NT2/D1 (cell line): ENCODE results near the gene MRPL55.

Experiments used
- DNase-seq: peaks from one replicate; pipeline ENCODE4 v3.0.0-alpha.2; 2011; ENCODE audit warnings: low read depth, low spot score
- H3K27me3 ChIP-seq: 2 replicates; pipeline ENCODE4 v1.6.0; 2011; ENCODE audit warnings: mild to moderate bottlenecking; ENCODE audit not compliant: insufficient read length, insufficient read depth
- H3K36me3 ChIP-seq: 2 replicates; pipeline ENCODE4 v1.6.1; 2011; ENCODE audit warnings: mild to moderate bottlenecking, low read length, mixed read lengths; ENCODE audit not compliant: insufficient read depth, insufficient read length
- H3K4me1 ChIP-seq: 2 replicates; pipeline ENCODE4 v1.5.1; 2011; ENCODE audit not compliant: insufficient read depth, insufficient read length
- H3K4me3 ChIP-seq: 2 replicates; pipeline ENCODE4 v1.5.1; 2011; ENCODE audit warnings: low read depth; ENCODE audit not compliant: insufficient read length
- H3K9ac ChIP-seq: 2 replicates; pipeline ENCODE4 v1.6.0; 2011; ENCODE audit warnings: low read depth; ENCODE audit not compliant: insufficient read length
- H3K9me3 ChIP-seq: 2 replicates; pipeline ENCODE4 v1.5.1; 2011; ENCODE audit warnings: mild to moderate bottlenecking, low read length; ENCODE audit not compliant: insufficient read depth
- SUZ12 ChIP-seq: IDR thresholded peaks from 2 replicates; pipeline ENCODE4 v1.6.1; 2011; ENCODE audit not compliant: insufficient read length, insufficient read depth; ENCODE audit errors: extremely low read depth
- YY1 ChIP-seq: IDR thresholded peaks from 2 replicates; pipeline ENCODE4 v1.6.1; 2011; ENCODE audit not compliant: insufficient read length, insufficient read depth
- ZNF274 ChIP-seq: IDR thresholded peaks from 2 replicates; pipeline ENCODE4 v1.6.1; 2011; ENCODE audit warnings: mild to moderate bottlenecking, low read depth, low read length

The MRPL55 gene

GRCh38 chr1:228154670-228155571 is 45.8 kb upstream of the MRPL55 start:
- H3K4me1 ChIP-seq: peaks cover 26% of the 10 kb centered on the region
- H3K9ac ChIP-seq: no peak overlapping the region
- no peak overlapping the region for H3K4me3 ChIP-seq

GRCh38 chr1:228154021-228154669 is 45.0 kb upstream of the MRPL55 start:
- Histone ChIP-seq H3K27me3 (no peaks in the 10 kb centered on the region), H3K9me3 (no peaks in the 10 kb centered on the region), H3K4me3 (no peak overlapping the region), H3K9ac (no peak overlapping the region), H3K36me3 (peaks cover 14% of the 10 kb centered on the region), H3K4me1 (peaks cover 32% of the 10 kb centered on the region)
- TF ChIP-seq SUZ12: no peak
- no peak for TF ChIP-seq ZNF274
- no peak for TF ChIP-seq YY1
- DNase-seq: no peak

More at GRCh38 chr1:228154670-228155571, 45.8 kb upstream of the MRPL55 start:
- TF ChIP-seq YY1 (no peak), SUZ12 (no peak), ZNF274 (no peak)
- Histone ChIP-seq H3K27me3 (no peaks in the 10 kb centered on the region), H3K9me3 (no peaks in the 10 kb centered on the region), H3K36me3 (peaks cover 9% of the 10 kb centered on the region)
- DNase-seq: no peak

GRCh38 chr1:228152918-228153258 is 43.8 kb upstream of the MRPL55 start:
- no peak overlapping the region for H3K9ac ChIP-seq
- no peak overlapping the region for H3K4me3 ChIP-seq
- H3K27me3 ChIP-seq: no peaks in the 10 kb centered on the region
- peaks cover 27% of the 10 kb centered on the region for H3K36me3 ChIP-seq
- no peak for DNase-seq
- TF ChIP-seq SUZ12 (no peak), ZNF274 (no peak), YY1 (no peak)
- no peaks in the 10 kb centered on the region for H3K9me3 ChIP-seq
- H3K4me1 ChIP-seq: peaks cover 36% of the 10 kb centered on the region

GRCh38 chr1:228152097-228152917 is 43.2 kb upstream of the MRPL55 start:
- Histone ChIP-seq H3K9ac (peak overlapping the region; percentile 51), H3K36me3 (peaks cover 32% of the 10 kb centered on the region), H3K9me3 (no peaks in the 10 kb centered on the region), H3K4me1 (peaks cover 36% of the 10 kb centered on the region), H3K27me3 (no peaks in the 10 kb centered on the region), H3K4me3 (no peak overlapping the region)
- TF ChIP-seq ZNF274 (no peak), YY1 (no peak), SUZ12 (no peak)
- no peak for DNase-seq

GRCh38 chr1:228151180-228151925 is 42.3 kb upstream of the MRPL55 start:
- no peak for DNase-seq
- H3K9me3 ChIP-seq: no peaks in the 10 kb centered on the region
- peak overlapping the region; percentile 51 for H3K9ac ChIP-seq
- H3K4me3 ChIP-seq: no peak overlapping the region
- H3K4me1 ChIP-seq: peaks cover 36% of the 10 kb centered on the region
- H3K27me3 ChIP-seq: no peaks in the 10 kb centered on the region
- peaks cover 42% of the 10 kb centered on the region for H3K36me3 ChIP-seq
- TF ChIP-seq SUZ12 (no peak), YY1 (no peak), ZNF274 (no peak)

GRCh38 chr1:228150461-228151179 is 41.5 kb upstream of the MRPL55 start:
- Histone ChIP-seq H3K27me3 (no peaks in the 10 kb centered on the region), H3K4me1 (peaks cover 29% of the 10 kb centered on the region), H3K4me3 (no peak overlapping the region), H3K9me3 (no peaks in the 10 kb centered on the region), H3K9ac (no peak overlapping the region), H3K36me3 (peaks cover 49% of the 10 kb centered on the region)
- TF ChIP-seq ZNF274: no peak
- no peak for TF ChIP-seq YY1
- TF ChIP-seq SUZ12: no peak
- DNase-seq: no peak
